ENCODE results near the gene WNT9A.
"Not testable (repeated sequence)": the region's sequence is repeated elsewhere in the genome, so short reads cannot be mapped to it uniquely, and the experiment has no call there.

Gene WNT9A

GRCh38 chr1:227910511-227911153 is 37.1 kb downstream of the WNT9A start:
- DNase-seq: no peak

GRCh38 chr1:227909923-227910328 is 37.8 kb downstream of the WNT9A start:
- DNase-seq: not testable (repeated sequence)

- no peak for DNase-seq
These were observed 38.5 kb downstream of the WNT9A start for GRCh38 chr1:227909188-227909587.

- no peak for DNase-seq
These were observed 39.4 kb downstream of the WNT9A start for GRCh38 chr1:227908359-227908758.

GRCh38 chr1:227907439-227908015 is 40.2 kb downstream of the WNT9A start:
- no peak for DNase-seq

- DNase-seq: no peak
These were observed 41.1 kb downstream of the WNT9A start for GRCh38 chr1:227906550-227907071.

GRCh38 chr1:227905573-227906487 is 41.9 kb downstream of the WNT9A start:
- DNase-seq: no peak

GRCh38 chr1:227904541-227905335 is 43.0 kb downstream of the WNT9A start:
- DNase-seq: no peak

GRCh38 chr1:227903614-227904501 is 43.9 kb downstream of the WNT9A start:
- no peak for DNase-seq

GRCh38 chr1:227903061-227903521 is 44.6 kb downstream of the WNT9A start:
- no peak for DNase-seq

GRCh38 chr1:227902641-227902990 is 45.1 kb downstream of the WNT9A start:
- DNase-seq: no peak

- DNase-seq: peak; percentile 15
These were observed 45.7 kb downstream of the WNT9A start for GRCh38 chr1:227901906-227902640.

GRCh38 chr1:227901239-227901905 is 46.4 kb downstream of the WNT9A start:
- DNase-seq: no peak

GRCh38 chr1:227900571-227901051 is 47.1 kb downstream of the WNT9A start:
- DNase-seq: no peak

GRCh38 chr1:227899820-227900449 is 47.8 kb downstream of the WNT9A start:
- no peak for DNase-seq

- DNase-seq: no peak
These were observed 48.5 kb downstream of the WNT9A start for GRCh38 chr1:227899141-227899819.

- no peak for DNase-seq
These were observed 49.1 kb downstream of the WNT9A start for GRCh38 chr1:227898502-227899140.

- no peak for DNase-seq
These were observed 49.9 kb downstream of the WNT9A start for GRCh38 chr1:227897704-227898438.
